ENCODE data around the gene PRSS33. TPM values are rescaled to one million over a fixed set of nuclear protein-coding genes. Genes with fewer than 3 reads are reported as not detected.

The PRSS33 gene
- total RNA-seq, 4 donors from 2014 or later = not detected

DNA sequence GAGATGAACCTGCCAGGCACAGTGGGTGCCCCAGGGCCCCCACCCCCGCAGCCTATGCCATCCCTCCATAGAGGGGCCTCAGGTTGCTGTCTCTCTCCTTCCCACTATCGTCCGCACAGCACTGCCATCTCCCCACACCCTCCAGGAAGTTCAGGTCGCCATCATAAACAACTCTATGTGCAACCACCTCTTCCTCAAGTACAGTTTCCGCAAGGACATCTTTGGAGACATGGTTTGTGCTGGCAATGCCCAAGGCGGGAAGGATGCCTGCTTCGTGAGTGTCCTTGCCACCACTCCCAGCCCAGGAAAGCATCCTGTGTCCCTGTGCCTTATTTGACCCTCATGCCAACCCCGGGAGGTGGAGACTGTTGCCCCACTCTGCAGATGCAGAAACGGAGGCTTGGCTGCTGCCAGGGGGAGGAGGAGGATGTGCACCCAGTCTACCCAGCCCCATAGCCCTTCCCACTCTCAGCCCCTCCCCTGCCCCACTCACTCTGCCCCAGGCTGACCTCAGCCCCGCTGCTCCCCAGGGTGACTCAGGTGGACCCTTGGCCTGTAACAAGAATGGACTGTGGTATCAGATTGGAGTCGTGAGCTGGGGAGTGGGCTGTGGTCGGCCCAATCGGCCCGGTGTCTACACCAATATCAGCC is 33.6 kb upstream of the PRSS33 start:
- TF ChIP-seq CTCF (IDR thresholded peaks at IDR 0.05; ENCODE audit: low read depth) = no peak

- TF ChIP-seq CTCF (IDR thresholded peaks at IDR 0.05; ENCODE audit: low read depth) = no peak
These were observed 32.8 kb upstream of the PRSS33 start for GRCh38 chr16:2819939-2820835.

DNA sequence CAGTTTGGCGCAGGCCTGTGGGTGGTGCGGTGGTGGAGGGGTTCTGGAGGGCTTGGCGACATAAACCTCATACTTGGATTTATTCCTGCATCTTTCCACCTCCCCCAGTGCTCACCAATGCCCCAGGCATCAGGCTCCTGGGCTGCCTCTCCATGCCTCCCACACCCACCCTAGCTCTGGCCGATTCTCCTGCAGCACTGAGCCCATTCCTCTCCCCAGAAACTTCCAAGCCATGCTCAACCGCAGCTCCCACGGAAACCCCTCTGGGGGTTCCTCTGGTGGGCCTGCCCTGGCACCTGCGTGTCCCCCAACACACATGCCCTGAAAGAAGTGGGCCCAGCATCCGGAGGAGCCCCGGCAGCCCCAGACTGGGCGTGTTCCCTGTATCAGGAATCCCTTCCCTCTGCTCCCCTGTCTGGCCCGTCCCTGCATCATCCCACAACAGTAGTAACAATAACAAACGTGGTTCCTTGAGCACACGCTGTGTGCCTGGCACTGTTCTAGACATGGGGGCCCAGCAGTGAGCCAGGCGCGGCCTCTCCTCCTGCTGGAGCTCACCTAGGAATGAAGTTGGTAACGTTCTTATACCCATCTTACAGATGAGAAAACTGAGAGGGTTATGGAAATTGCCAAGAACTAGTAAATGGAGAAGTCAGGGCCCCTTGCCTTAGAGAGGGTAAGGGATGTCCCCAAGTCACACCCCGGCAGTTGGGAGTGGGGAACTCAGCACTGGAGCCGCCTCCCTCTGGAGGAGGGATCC is 32.0 kb upstream of the PRSS33 start:
- TF ChIP-seq CTCF (IDR thresholded peaks at IDR 0.05; ENCODE audit: low read depth) = no peak

- TF ChIP-seq CTCF (IDR thresholded peaks at IDR 0.05; ENCODE audit: low read depth) = no peak
These were observed 31.0 kb upstream of the PRSS33 start for GRCh38 chr16:2818272-2818876.

DNA sequence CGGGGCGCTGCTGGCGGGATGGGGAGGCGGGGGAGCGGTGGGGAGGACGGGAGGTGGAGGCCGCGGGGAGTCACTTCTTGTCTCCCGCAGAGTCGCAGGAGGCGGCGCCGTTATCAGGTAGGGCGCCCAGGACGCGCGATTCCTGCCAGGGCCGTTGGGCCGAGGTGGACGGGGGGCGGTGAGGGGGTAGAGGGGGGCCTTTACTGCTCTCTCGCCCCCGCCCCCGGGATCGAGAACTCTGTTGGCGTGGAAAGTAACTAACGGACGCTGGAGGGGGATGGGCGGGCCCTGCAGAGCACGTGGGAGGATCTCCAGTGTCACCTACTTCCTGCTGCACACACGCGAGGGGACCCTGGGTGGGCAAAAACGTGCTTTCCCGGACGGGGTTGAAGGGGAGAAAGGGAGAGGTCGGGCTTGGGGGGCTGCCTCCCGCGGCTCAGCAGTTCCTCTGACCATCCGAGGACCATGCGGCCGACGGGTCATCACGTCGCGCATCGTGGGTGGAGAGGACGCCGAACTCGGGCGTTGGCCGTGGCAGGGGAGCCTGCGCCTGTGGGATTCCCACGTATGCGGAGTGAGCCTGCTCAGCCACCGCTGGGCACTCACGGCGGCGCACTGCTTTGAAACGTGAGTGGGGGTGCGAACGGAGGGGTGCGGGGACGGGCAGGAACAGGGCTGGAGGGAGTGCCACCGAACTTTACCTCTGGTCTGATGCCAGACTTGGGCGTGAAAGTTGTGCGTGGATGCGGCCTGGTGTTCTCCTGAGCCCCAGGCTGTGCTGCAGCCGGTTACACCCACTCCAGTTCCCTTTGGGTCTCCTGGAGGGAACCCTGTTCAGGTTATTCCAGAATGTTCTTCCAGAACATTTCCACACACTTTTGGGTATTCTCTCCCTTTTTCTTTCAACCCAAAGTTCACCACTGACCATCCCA is 30.2 kb upstream of the PRSS33 start:
- TF ChIP-seq CTCF (IDR thresholded peaks at IDR 0.05; ENCODE audit: low read depth) = no peak

GRCh38 chr16:2816751-2817339 is 29.5 kb upstream of the PRSS33 start, which contains the start of gene PRSS21:
Gene PRSS21, plus strand, starts transcription at chr16:2817237. Its CDS starts 32 bp downstream, at chr16:2817269.
- no peak for TF ChIP-seq CTCF (IDR thresholded peaks at IDR 0.05; ENCODE audit: low read depth)

All from subcutaneous adipose tissue (tissue), 4 donors.